Omental fat pad (tissue), 4 donors: ENCODE data around the gene DNAJC1. TPM values are rescaled to one million over a fixed set of nuclear protein-coding genes. Genes with fewer than 3 reads are reported as not detected.

Source experiments
- ATAC-seq: fragments of 150-250 bp; one replicate; pipeline ENCODE4 v1.9.1; 2016; ENCODE audit warnings: mild to moderate bottlenecking, moderate library complexity; ENCODE audit not compliant: low FRiP score
- DNase-seq: peaks from one replicate; pipeline ENCODE4 v3.0.0-alpha.2; 2019; ENCODE audit warnings: low spot score
- total RNA-seq, 4 donors: library from RNA; depleted of rRNA; stranded (reverse); fragments of >200 nt; gene quantifications; one replicate each; pipeline ENCODE4 v1.1.0, GENCODE V29; 2016
- TF ChIP-seq, protein P1 (sequence below), 3 donors: fragments of 450-650 bp; IDR thresholded peaks; one replicate each; pipeline ENCODE4 v1.5.1; 2016 to 2017; ENCODE audit warnings: antibody characterized with exemption in 3 of 3, mild to moderate bottlenecking in 3 of 3, moderate library complexity in 2 of 3

The DNAJC1 gene
- total RNA-seq, 4 donors from 2014 or later, result 69.5 to 119 (median 89.8) TPM

GRCh38 chr10:21814866-21815265, 188.7 kb downstream of the DNAJC1 start:
- TF ChIP-seq, protein P1, sequence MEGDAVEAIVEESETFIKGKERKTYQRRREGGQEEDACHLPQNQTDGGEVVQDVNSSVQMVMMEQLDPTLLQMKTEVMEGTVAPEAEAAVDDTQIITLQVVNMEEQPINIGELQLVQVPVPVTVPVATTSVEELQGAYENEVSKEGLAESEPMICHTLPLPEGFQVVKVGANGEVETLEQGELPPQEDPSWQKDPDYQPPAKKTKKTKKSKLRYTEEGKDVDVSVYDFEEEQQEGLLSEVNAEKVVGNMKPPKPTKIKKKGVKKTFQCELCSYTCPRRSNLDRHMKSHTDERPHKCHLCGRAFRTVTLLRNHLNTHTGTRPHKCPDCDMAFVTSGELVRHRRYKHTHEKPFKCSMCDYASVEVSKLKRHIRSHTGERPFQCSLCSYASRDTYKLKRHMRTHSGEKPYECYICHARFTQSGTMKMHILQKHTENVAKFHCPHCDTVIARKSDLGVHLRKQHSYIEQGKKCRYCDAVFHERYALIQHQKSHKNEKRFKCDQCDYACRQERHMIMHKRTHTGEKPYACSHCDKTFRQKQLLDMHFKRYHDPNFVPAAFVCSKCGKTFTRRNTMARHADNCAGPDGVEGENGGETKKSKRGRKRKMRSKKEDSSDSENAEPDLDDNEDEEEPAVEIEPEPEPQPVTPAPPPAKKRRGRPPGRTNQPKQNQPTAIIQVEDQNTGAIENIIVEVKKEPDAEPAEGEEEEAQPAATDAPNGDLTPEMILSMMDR (IDR thresholded peaks at IDR 0.05), result no peak
- ATAC-seq (no peak), DNase-seq (no peak)

DNA sequence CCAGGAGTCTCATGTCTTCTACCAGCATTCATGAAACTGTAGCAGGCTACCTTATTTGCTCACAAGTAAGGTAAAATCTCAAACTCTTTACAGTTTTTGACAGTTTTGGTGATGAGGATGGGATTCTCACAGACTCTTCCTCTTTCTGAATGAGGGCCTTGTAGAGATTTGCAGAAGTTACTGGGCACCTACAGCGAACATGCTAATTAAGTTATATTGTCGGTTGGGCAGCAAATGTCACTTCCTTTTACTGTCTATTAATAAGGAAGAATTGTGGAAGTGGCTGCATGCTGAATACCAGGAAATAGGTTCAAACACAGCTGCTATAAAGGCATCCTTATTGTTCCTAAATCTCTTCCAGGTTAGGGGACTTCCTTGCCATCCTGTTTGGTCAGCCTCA, 189.6 kb downstream of the DNAJC1 start:
- no peak for DNase-seq
- TF ChIP-seq, protein P1 (IDR thresholded peaks at IDR 0.05), result no peak
- no peak for ATAC-seq

- TF ChIP-seq, protein P1 (IDR thresholded peaks at IDR 0.05), result no peak
- no peak for ATAC-seq
- DNase-seq, result no peak
Observed at GRCh38 chr10:21811245-21811585, 192.3 kb downstream of the DNAJC1 start.

- TF ChIP-seq, protein P1 (IDR thresholded peaks at IDR 0.05), result no peak
- DNase-seq (no peak), ATAC-seq (no peak)
Observed at GRCh38 chr10:21810582-21811244, 192.8 kb downstream of the DNAJC1 start.

- DNase-seq (no peak), ATAC-seq (no peak)
- TF ChIP-seq, protein P1 (IDR thresholded peaks at IDR 0.05), result no peak
Observed at GRCh38 chr10:21808550-21808949, 195.0 kb downstream of the DNAJC1 start.

DNA sequence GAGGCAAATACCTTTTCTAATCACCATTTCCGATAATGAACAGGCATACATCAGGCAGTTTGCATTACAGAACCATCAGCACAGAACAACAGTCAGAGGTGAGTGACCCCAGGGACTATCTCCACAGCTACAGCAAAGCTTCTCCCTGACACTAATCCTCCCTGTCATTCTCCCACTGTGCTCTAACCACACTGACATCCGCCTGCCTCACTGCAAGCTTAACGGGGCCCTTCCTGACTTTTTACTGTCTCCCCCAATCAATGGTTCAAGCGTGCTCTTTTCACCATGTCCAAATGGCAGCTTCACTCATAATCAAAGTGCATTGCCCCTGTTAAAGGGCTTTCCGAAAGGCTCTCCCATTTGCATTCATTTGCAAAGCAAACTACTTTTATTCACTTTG, 196.3 kb downstream of the DNAJC1 start:
- no peak for DNase-seq
- TF ChIP-seq, protein P1 (IDR thresholded peaks at IDR 0.05), result no peak
- ATAC-seq, result no peak

DNA sequence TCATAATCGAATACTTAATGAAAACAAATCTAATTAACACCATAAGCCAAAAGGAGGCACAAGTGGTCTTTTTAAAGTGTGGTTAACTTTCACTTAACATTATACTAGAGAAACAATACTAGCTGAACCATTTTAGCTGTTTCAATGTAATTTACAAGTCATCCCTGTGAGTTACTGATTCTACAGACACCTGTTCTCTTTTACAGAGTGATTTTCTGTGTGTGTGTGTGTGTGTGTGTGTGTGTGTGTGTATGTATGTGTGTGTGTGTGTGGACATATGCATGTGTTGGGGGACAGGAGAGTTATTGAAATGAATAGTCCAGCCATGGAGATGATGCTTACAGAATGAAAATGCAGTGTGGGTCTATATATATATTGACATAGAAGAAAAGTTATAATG, 200.2 kb downstream of the DNAJC1 start:
- TF ChIP-seq, protein P1 (IDR thresholded peaks at IDR 0.05), result no peak
- ATAC-seq (no peak), DNase-seq (no peak)
